ENCODE results near the gene PLEKHA5.
"Not testable (repeated sequence)": the region's sequence is repeated elsewhere in the genome, so short reads cannot be mapped to it uniquely, and the experiment has no call there.

Gene PLEKHA5

GRCh38 chr12:19203539-19204506 is 74.3 kb downstream of the PLEKHA5 start:
- no peak for DNase-seq

GRCh38 chr12:19205120-19205519 is 75.6 kb downstream of the PLEKHA5 start:
- DNase-seq = no peak

- DNase-seq = no peak
Observed at GRCh38 chr12:19206493-19207077, 77.1 kb downstream of the PLEKHA5 start.

GRCh38 chr12:19208456-19208855 is 78.9 kb downstream of the PLEKHA5 start:
- no peak for DNase-seq

- no peak for DNase-seq
Observed at GRCh38 chr12:19209661-19210060, 80.1 kb downstream of the PLEKHA5 start.

GRCh38 chr12:19211802-19212201 is 82.3 kb downstream of the PLEKHA5 start:
- DNase-seq = no peak

- DNase-seq = no peak
Observed at GRCh38 chr12:19212245-19212644, 82.7 kb downstream of the PLEKHA5 start.

GRCh38 chr12:19214020-19214419 is 84.5 kb downstream of the PLEKHA5 start:
- DNase-seq = no peak

- no peak for DNase-seq
Observed at GRCh38 chr12:19215115-19215514, 85.6 kb downstream of the PLEKHA5 start.

GRCh38 chr12:19217446-19217845 is 87.9 kb downstream of the PLEKHA5 start:
- DNase-seq = no peak

- DNase-seq = no peak
Observed at GRCh38 chr12:19220205-19220604, 90.7 kb downstream of the PLEKHA5 start.

- DNase-seq = no peak
Observed at GRCh38 chr12:19220852-19221466, 91.4 kb downstream of the PLEKHA5 start.

- DNase-seq = no peak
Observed at GRCh38 chr12:19222558-19222957, 93.0 kb downstream of the PLEKHA5 start.

GRCh38 chr12:19223018-19223417 is 93.5 kb downstream of the PLEKHA5 start:
- DNase-seq = no peak

GRCh38 chr12:19223695-19224094 is 94.2 kb downstream of the PLEKHA5 start:
- DNase-seq = no peak

GRCh38 chr12:19224746-19225145 is 95.2 kb downstream of the PLEKHA5 start:
- DNase-seq = no peak

- DNase-seq = no peak
Observed at GRCh38 chr12:19227190-19227879, 97.8 kb downstream of the PLEKHA5 start.

GRCh38 chr12:19227880-19228210 is 98.3 kb downstream of the PLEKHA5 start:
- no peak for DNase-seq

- not testable (repeated sequence) for DNase-seq
Observed at GRCh38 chr12:19229021-19229420, 99.5 kb downstream of the PLEKHA5 start.

- no peak for DNase-seq
Observed at GRCh38 chr12:19230299-19230866, 100.8 kb downstream of the PLEKHA5 start.

GRCh38 chr12:19230896-19231295 is 101.4 kb downstream of the PLEKHA5 start:
- DNase-seq = no peak

GRCh38 chr12:19234171-19234704 is 104.7 kb downstream of the PLEKHA5 start:
- DNase-seq = no peak

Measured in CD4-positive, alpha-beta T cell treated with Interleukin-12 subunit alpha and Interleukin-12 subunit beta, for 1 hour (primary cell).